PC-3 (cell line): ENCODE measurements around the gene CELF2.

ENCODE experiments used
- EZH2 ChIP-seq: fragments of 300-600 bp; sonication (generic); IDR thresholded peaks from one replicate; pipeline ENCODE4 v1.6.1; 2017; ENCODE audit warnings: antibody characterized with exemption, mild to moderate bottlenecking, low read length; ENCODE audit not compliant: unreplicated experiment
- TF ChIP-seq, protein P1 (sequence below): fragments of 300-600 bp; sonication (generic); conservative IDR thresholded peaks from 2 replicates; pipeline ENCODE4 v1.5.1; 2017; ENCODE audit warnings: antibody characterized with exemption, low read depth, mild to moderate bottlenecking, low read length

- TF ChIP-seq, protein P1, sequence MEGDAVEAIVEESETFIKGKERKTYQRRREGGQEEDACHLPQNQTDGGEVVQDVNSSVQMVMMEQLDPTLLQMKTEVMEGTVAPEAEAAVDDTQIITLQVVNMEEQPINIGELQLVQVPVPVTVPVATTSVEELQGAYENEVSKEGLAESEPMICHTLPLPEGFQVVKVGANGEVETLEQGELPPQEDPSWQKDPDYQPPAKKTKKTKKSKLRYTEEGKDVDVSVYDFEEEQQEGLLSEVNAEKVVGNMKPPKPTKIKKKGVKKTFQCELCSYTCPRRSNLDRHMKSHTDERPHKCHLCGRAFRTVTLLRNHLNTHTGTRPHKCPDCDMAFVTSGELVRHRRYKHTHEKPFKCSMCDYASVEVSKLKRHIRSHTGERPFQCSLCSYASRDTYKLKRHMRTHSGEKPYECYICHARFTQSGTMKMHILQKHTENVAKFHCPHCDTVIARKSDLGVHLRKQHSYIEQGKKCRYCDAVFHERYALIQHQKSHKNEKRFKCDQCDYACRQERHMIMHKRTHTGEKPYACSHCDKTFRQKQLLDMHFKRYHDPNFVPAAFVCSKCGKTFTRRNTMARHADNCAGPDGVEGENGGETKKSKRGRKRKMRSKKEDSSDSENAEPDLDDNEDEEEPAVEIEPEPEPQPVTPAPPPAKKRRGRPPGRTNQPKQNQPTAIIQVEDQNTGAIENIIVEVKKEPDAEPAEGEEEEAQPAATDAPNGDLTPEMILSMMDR = no peak
- no peak for TF ChIP-seq EZH2
Measured at GRCh38 chr10:11320809-11321520, 303.3 kb downstream of the CELF2 start.
